Choroid plexus epithelial cell (primary cell): ENCODE measurements around the gene KRTAP12-3.
"Not testable (repeated sequence)": the region's sequence is repeated elsewhere in the genome, so short reads cannot be mapped to it uniquely, and the experiment has no call there.

Source experiments
- DNase-seq: peaks from one replicate; pipeline ENCODE4 v3.0.0-alpha.2; 2010; ENCODE audit warnings: low read depth
- H3K4me3 ChIP-seq: 2 replicates; pipeline ENCODE4 v1.5.1; 2011; ENCODE audit warnings: low read depth, mild to moderate bottlenecking, control low read depth, low read length, moderate library complexity
- TF ChIP-seq, protein P1 (sequence below): conservative IDR thresholded peaks from 2 replicates; pipeline ENCODE4 v1.5.1; 2011; ENCODE audit warnings: low read depth, mild to moderate bottlenecking, control low read depth, inconsistent platforms, low read length, moderate library complexity

The KRTAP12-3 gene

DNA sequence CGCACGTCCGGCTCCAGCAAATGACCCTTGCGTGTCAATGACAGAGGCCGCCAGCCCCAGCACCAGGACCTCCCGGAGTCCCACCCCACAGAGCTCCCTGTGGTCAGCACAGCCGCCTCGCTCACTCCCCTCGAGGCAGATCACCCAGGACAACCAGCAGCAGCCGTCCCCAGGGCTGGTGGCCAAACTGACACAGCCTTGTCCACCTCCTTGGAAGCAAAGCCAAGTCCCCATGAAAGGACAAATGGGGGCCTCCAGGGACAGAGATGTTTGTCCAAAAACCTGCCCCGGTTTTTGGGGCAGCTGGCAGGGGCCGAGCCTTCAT lies 18.4 kb upstream of the KRTAP12-3 start:
- no peak for DNase-seq
- no peak overlapping the region for H3K4me3 ChIP-seq
- TF ChIP-seq, protein P1, sequence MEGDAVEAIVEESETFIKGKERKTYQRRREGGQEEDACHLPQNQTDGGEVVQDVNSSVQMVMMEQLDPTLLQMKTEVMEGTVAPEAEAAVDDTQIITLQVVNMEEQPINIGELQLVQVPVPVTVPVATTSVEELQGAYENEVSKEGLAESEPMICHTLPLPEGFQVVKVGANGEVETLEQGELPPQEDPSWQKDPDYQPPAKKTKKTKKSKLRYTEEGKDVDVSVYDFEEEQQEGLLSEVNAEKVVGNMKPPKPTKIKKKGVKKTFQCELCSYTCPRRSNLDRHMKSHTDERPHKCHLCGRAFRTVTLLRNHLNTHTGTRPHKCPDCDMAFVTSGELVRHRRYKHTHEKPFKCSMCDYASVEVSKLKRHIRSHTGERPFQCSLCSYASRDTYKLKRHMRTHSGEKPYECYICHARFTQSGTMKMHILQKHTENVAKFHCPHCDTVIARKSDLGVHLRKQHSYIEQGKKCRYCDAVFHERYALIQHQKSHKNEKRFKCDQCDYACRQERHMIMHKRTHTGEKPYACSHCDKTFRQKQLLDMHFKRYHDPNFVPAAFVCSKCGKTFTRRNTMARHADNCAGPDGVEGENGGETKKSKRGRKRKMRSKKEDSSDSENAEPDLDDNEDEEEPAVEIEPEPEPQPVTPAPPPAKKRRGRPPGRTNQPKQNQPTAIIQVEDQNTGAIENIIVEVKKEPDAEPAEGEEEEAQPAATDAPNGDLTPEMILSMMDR, result no peak

DNA sequence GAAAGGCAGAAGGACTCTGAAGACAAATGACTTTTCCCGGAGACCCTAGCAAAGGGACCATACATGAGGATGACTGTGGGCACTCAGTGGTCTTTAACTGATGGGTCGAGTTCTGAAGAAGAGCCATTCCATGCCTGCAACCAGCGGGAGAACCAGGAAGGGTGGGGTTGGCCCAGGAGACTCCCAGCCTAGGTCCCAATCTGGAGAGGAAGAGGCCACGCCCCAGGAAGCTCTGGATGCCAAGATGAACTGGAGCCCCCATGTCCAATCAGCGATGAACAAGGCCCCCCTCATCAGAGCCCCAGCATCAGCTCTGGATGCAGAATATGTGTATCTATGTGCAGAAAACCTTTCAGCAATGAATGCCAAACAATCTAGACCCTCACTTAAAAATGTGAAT lies 17.0 kb upstream of the KRTAP12-3 start:
- DNase-seq, result no peak

DNA sequence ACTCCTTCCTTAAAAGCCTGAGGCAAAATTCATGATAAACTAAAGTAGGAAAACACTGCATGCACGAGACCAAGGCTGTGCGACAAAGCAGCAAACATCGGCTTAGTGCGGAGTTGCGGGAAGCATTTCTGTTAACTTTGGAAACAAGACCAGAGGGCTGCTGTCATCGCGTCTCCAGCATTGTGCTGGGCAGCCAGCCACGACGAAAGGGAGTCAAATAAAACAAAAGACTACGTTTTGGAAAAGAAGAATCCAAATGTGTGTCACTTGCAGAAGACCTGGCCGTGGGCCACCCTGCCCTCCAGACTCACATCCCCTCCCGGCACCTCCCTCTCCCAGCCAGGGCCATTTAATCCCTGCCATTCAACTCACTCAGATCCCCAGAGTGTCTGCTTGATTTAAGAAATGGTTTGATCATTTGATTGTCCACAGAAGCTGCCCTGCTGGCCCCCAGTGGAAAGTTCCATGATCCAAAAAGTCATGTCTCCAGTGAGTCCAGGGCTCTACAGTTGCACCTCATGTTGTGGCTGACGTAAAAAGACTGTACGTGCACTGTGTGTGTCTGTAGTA lies 13.9 kb upstream of the KRTAP12-3 start:
- TF ChIP-seq, protein P1, result no peak
- H3K4me3 ChIP-seq, result no peak overlapping the region
- no peak for DNase-seq

More for the DNA sequence above, 17.0 kb upstream of the KRTAP12-3 start:
- TF ChIP-seq, protein P1, result no peak
- no peak overlapping the region for H3K4me3 ChIP-seq

DNA sequence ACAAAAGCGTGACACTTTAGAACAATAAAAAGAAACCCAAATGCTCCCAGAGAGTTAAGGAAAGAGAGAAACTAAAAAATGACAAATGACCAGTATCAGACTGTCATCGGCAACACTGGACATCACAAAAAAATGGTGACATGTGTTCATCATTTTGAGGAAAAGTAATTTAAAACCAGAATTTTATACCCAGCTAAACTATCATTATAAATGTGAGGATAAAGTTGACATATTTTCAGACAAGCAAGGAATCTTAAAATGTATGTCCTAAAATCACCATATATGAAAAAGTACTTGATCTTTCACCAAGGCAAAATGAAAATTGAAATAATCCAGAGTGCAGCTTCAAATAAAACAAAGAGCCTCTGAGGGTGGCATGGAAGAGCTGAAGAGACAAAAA lies 12.9 kb upstream of the KRTAP12-3 start:
- H3K4me3 ChIP-seq, result no peak overlapping the region
- no peak for DNase-seq
- TF ChIP-seq, protein P1, result no peak

DNA sequence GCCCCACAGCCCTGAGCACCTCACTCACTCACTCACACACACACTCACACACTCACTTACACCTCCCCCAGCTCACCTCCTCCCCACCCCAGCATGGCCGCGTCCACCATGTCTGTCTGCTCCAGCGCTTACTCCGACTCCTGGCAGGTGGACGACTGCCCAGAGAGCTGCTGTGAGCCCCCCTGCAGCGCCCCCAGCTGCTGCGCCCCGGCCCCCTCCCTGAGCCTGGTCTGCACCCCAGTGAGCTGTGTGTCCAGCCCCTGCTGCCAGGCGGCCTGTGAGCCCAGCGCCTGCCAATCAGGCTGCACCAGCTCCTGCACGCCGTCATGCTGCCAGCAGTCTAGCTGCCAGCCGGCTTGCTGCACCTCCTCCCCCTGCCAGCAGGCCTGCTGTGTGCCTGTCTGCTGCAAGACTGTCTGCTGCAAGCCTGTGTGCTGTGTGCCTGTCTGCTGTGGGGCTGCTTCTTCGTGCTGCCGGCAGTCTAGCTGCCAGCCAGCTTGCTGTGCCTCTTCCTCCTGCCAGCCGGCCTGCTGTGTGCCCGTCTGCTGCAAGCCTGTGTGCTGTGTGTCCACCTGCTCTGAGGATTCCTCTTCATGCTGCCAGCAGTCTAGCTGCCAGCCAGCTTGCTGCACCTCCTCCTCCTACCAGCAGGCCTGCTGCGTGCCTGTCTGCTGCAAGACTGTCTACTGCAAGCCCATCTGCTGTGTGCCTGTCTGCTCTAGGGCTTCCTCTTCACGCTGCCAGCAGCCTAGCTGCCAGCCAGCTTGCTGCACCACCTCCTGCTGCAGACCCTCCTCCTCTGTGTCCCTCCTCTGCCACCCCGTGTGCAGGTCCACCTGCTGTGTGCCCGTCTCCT lies 11.1 kb upstream of the KRTAP12-3 start, which contains the start of gene KRTAP10-11:
KRTAP10-11 (plus strand) TSS at position 49 of the 856 bp plus-strand sequence; CDS start at position 94, 45 bp downstream.
- DNase-seq, H3K4me3 ChIP-seq: not testable (repeated sequence)

DNA sequence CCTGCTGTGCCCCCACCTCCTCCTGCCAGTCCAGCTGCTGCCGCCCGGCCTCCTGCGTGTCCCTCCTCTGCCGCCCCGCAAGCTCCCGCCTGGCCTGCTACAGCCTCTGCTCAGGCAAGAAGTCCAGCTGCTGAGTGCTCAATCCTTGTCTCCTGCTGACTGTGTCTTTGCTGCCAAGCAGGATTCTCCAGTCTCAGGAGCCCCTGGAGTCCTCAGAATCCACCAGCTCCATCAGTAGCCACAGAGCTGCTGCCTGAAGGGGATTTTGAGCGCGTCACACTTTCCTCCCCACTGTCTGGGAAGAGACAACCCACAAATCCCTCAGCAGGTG lies 10.5 kb upstream of the KRTAP12-3 start:
- DNase-seq, result no peak
- TF ChIP-seq, protein P1, result no peak
- no peak overlapping the region for H3K4me3 ChIP-seq

DNA sequence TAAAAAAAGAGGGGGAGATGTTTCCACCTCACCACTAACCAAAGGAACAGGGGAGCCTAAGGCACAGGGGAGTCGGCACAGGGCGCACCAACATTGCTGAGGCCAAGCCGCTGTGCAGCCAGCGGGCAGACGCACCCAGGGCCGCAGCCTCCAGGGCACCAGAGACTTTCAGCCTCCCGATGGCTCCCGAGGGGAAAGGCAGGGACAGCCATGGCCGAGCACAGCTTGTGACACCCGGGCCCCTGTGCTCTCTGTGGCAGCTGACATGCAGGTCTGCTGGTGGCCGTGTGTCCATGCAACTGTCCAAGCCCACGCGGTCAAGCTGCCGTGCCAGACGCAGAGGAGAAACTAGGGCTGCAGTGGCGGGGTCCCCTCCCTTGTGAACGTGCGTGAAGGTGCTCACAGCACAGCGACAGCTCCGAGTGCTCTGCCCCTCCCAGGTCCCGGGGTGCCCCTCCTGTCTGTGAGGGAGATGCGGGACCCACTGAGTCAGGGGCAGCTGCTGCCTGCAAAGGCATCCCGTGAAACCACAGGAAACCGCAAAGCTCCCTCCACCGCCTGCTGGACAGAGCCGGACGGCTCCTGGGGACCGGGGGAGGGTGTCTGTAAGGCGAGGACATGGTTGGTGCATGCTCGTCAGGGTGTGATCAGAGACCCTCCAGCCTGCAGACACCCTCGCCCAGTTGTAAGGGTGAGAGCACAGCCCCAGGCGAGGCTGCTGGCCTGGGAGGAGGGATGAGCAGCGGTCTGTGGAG lies 9.0 kb upstream of the KRTAP12-3 start:
- TF ChIP-seq, protein P1, result no peak
- no peak overlapping the region for H3K4me3 ChIP-seq
- no peak for DNase-seq
